Keratinocyte (primary cell): ENCODE measurements around the gene ASIC1. TPM values are rescaled to one million over a fixed set of nuclear protein-coding genes. Genes with fewer than 3 reads are reported as not detected.

ENCODE experiments used
- DNase-seq: peaks from one replicate; pipeline ENCODE4 v3.0.0-alpha.2; 2011; ENCODE audit warnings: low read depth, missing footprints, low spot score
- FAIRE-seq: peaks from 2 replicates; lab custom pipeline; 2011; peaks lifted over from hg19 to GRCh38; lab: Jason Lieb, UNC
- H2AFZ ChIP-seq: 2 replicates; pipeline ENCODE4 v1.6.0; 2012; ENCODE audit warnings: low read length, control low read depth, inconsistent platforms; ENCODE audit not compliant: control insufficient read depth
- H3K27ac ChIP-seq: 2 replicates; pipeline ENCODE4 v1.5.1; 2011; ENCODE audit warnings: low read length; ENCODE audit not compliant: control insufficient read depth, insufficient read depth
- H3K27me3 ChIP-seq: 3 replicates; pipeline ENCODE4 v1.6.0; 2011; ENCODE audit warnings: low read length; ENCODE audit not compliant: control insufficient read depth, insufficient read depth; ENCODE audit errors: extremely low read depth
- H3K36me3 ChIP-seq, 2 experiments: 2 replicates in 1 of 2; 3 replicates in 1 of 2; pipeline ENCODE4 v1.5.1; 2011; ENCODE audit warnings: low read length in 2 of 2, mild to moderate bottlenecking in 1 of 2; ENCODE audit not compliant: control insufficient read depth in 2 of 2, insufficient read depth in 2 of 2; ENCODE audit errors: extremely low read depth in 1 of 2
- H3K4me1 ChIP-seq: 3 replicates; pipeline ENCODE4 v1.5.1; 2011; ENCODE audit warnings: low read length; ENCODE audit not compliant: control insufficient read depth, insufficient read depth; ENCODE audit errors: extremely low read depth
- H3K4me2 ChIP-seq: 3 replicates; pipeline ENCODE4 v1.6.0; 2011; ENCODE audit warnings: low read depth, low read length; ENCODE audit not compliant: control insufficient read depth, insufficient read depth; ENCODE audit errors: extremely low read depth
- H3K4me3 ChIP-seq, 3 experiments: fragments of 200-600 bp in 1 of 3; sonication (generic) in 1 of 3; 2 replicates in 2 of 3; 3 replicates in 1 of 3; pipeline ENCODE4 v1.5.1; 2011 to 2016; ENCODE audit warnings: low read length in 3 of 3, mild to moderate bottlenecking in 3 of 3, control low read depth in 2 of 3, inconsistent platforms in 1 of 3, low read depth in 1 of 3, mixed read lengths in 1 of 3, mixed run types in 1 of 3, moderate library complexity in 1 of 3; ENCODE audit not compliant: control insufficient read depth in 2 of 3, insufficient read depth in 2 of 3; ENCODE audit errors: extremely low read depth in 1 of 3
- H3K79me2 ChIP-seq: 2 replicates; pipeline ENCODE4 v1.6.0; 2012; ENCODE audit warnings: low read length; ENCODE audit not compliant: control insufficient read depth, insufficient read depth
- H3K9ac ChIP-seq: 3 replicates; pipeline ENCODE4 v1.6.0; 2011; ENCODE audit warnings: low read length; ENCODE audit not compliant: control insufficient read depth, insufficient read depth; ENCODE audit errors: extremely low read depth
- H3K9me1 ChIP-seq: 3 replicates; pipeline ENCODE4 v1.6.0; 2011; ENCODE audit warnings: low read length; ENCODE audit not compliant: control insufficient read depth, insufficient read depth; ENCODE audit errors: extremely low read depth
- H3K9me3 ChIP-seq: 2 replicates; pipeline ENCODE4 v1.5.1; 2012; ENCODE audit warnings: low read depth, low read length; ENCODE audit not compliant: control insufficient read depth
- H4K20me1 ChIP-seq: 3 replicates; pipeline ENCODE4 v1.6.0; 2011; ENCODE audit warnings: low read length; ENCODE audit not compliant: control insufficient read depth, insufficient read depth; ENCODE audit errors: extremely low read depth
- CTCF ChIP-seq, 3 experiments: IDR thresholded peaks in 1 of 3; conservative IDR thresholded peaks in 1 of 3; optimal IDR thresholded peaks in 1 of 3; 2 replicates in 2 of 3; 3 replicates in 1 of 3; pipeline versions ENCODE3 to v1.5.1; 2011; ENCODE audit warnings: low read length in 3 of 3, mild to moderate bottlenecking in 3 of 3, moderate library complexity in 2 of 3, control low read depth in 1 of 3, inconsistent platforms in 1 of 3; ENCODE audit not compliant: insufficient read depth in 2 of 3; ENCODE audit errors: extremely low read depth in 1 of 3
- EZH2 ChIP-seq: IDR thresholded peaks from one replicate; pipeline ENCODE4 v1.6.1; 2012; ENCODE audit warnings: inconsistent platforms, mild to moderate bottlenecking, low read length, moderate library complexity
- dilution Hi-C: fragments of 300-500 bp; cut with MboI; formaldehyde crosslinking; loops from one replicate; pipeline ENCODE4 v1.7.0; 2020; ENCODE audit warnings: low sequenced_read_pairs; ENCODE audit not compliant: extremely low pct_ligation_motif_present
- polyA plus RNA-seq, 5 experiments: library from polyadenylated mRNA; depleted of rRNA in 3 of 5; stranded (reverse) in 3 of 5; stranded (forward) in 1 of 5; unstranded in 1 of 5; fragments of >200 nt; gene quantifications; 1 replicate in 1 of 5; 2 replicates in 3 of 5; 3 replicates in 1 of 5; pipeline versions ENCODE4 v1.2.1 to v1.2.3, GENCODE V29; 2011 to 2012; ENCODE audit warnings: missing spikeins in 2 of 5, low read depth in 1 of 5, low replicate concordance in 1 of 5

Gene ASIC1
- polyA plus RNA-seq, 1 donor (not counting 4 experiments of a cell fraction or from before 2014, with no cell fraction given) = 5.7 TPM

- H3K27me3 ChIP-seq = no peaks in the 10 kb centered on the region
- no peak overlapping the region for H3K9ac ChIP-seq
- no peaks in the 10 kb centered on the region for H3K9me3 ChIP-seq
- no peaks in the 10 kb centered on the region for H3K4me1 ChIP-seq
- H2AFZ ChIP-seq = no peak overlapping the region
- no peak overlapping the region for H3K4me2 ChIP-seq
- no peak overlapping the region for H3K4me3 ChIP-seq
- H3K36me3 ChIP-seq = peaks cover 14 to 15% of the 10 kb centered on the region in 2 experiments
- H3K79me2 ChIP-seq = peaks cover 7% of the 10 kb centered on the region
- H3K27ac ChIP-seq = no peak overlapping the region
- H3K9me1 ChIP-seq = no peaks in the 10 kb centered on the region
- DNase-seq (no peak), FAIRE-seq (no peak)
- dilution Hi-C loops = no loop called here
- TF ChIP-seq CTCF (optimal IDR thresholded peaks at IDR 0.05 in 1 of 3, IDR thresholded peaks at IDR 0.05 in 1 of 3, conservative IDR thresholded peaks at IDR 0.05 in 1 of 3; ENCODE audit: extremely low read depth in 1 of 3, insufficient read depth in 2 of 3, low read length in 3 of 3) (no peak), EZH2 (no peak)
- H4K20me1 ChIP-seq = no peaks in the 10 kb centered on the region
Observed at GRCh38 chr12:50121641-50122040, 64.2 kb downstream of the ASIC1 start.

- FAIRE-seq = no peak
- H3K79me2 ChIP-seq = no peaks in the 10 kb centered on the region
- H4K20me1 ChIP-seq = no peaks in the 10 kb centered on the region
Observed at GRCh38 chr12:50123203-50123602, 65.8 kb downstream of the ASIC1 start.

More at GRCh38 chr12:50123203-50123602, 65.8 kb downstream of the ASIC1 start:
- peaks cover 6% of the 10 kb centered on the region for H3K4me1 ChIP-seq
- no peaks in the 10 kb centered on the region for H3K27me3 ChIP-seq
- no peak overlapping the region for H3K4me3 ChIP-seq
- H3K27ac ChIP-seq = no peak overlapping the region
- no peak overlapping the region for H3K9ac ChIP-seq
- TF ChIP-seq CTCF (optimal IDR thresholded peaks at IDR 0.05 in 1 of 3, IDR thresholded peaks at IDR 0.05 in 1 of 3, conservative IDR thresholded peaks at IDR 0.05 in 1 of 3; ENCODE audit: extremely low read depth in 1 of 3, insufficient read depth in 2 of 3, low read length in 3 of 3) = no peak
- TF ChIP-seq EZH2 = no peak
- no peak overlapping the region for H3K4me2 ChIP-seq
- no peak overlapping the region for H2AFZ ChIP-seq
- H3K9me1 ChIP-seq = no peaks in the 10 kb centered on the region
- peaks cover 10 to 14% of the 10 kb centered on the region in 2 experiments for H3K36me3 ChIP-seq
- H3K9me3 ChIP-seq = no peaks in the 10 kb centered on the region
- DNase-seq = no peak
- dilution Hi-C loops = no loop called here
